HCT116 (cell line): Measurements from ENCODE around the gene VTI1A. TPM values are rescaled to one million over a fixed set of nuclear protein-coding genes. Genes with fewer than 3 reads are reported as not detected.

ENCODE experiments used
- ATAC-seq: fragments of 200-7000 bp; cut with Tn5 transposase; 2 replicates; pipeline ENCODE4 v1.9.1; 2020; ENCODE audit warnings: mild to moderate bottlenecking, moderate library complexity
- BruUV-seq: library from RNA; stranded (reverse); fragments of 400-500 nt; replicated peaks from 2 replicates; lab custom pipeline; 2021; lab: Mats Ljungman, UMichigan
- CTCF ChIA-PET: fragments of 300-600 bp; sonication (Branson Sonifier 250); formaldehyde crosslinking; loops from one replicate; lab custom pipeline; 2021; ENCODE audit warnings: antibody characterized with exemption; lab: Charles Lee
- POLR2A ChIA-PET: fragments of 300-600, 350-600 bp; sonication (Branson Sonifier 250); formaldehyde crosslinking; loops from one replicate; lab custom pipeline; 2021; ENCODE audit warnings: antibody characterized with exemption; lab: Charles Lee
- RAD21 ChIA-PET, 2 experiments: fragments of 300-600 bp; sonication (Branson Sonifier 250); formaldehyde crosslinking; loops; one replicate each; lab custom pipeline; 2023; ENCODE audit warnings: low total read pairs in 2 of 2; ENCODE audit not compliant: uncharacterized antibody in 2 of 2, unreplicated experiment in 2 of 2, low non-redundant PET in 1 of 2; lab: Charles Lee
- DNase-seq: peaks from one replicate; pipeline ENCODE4 v3.0.0-alpha.2; 2010; ENCODE audit warnings: low read depth, low spot score
- H2AFZ ChIP-seq: fragments of 200-600 bp; shearing (Covaris generic), sonication (generic); 2 replicates; pipeline ENCODE4 v1.6.1; 2017; ENCODE audit warnings: low read depth, mixed run types, mixed read lengths, antibody characterized with exemption, low read length; ENCODE audit not compliant: poor library complexity, severe bottlenecking
- H3K27ac ChIP-seq: 2 replicates; pipeline ENCODE4 v1.5.1; 2012; ENCODE audit warnings: low read depth, low read length
- H3K27me3 ChIP-seq: fragments of 200-600 bp; sonication (generic); 2 replicates; pipeline ENCODE4 v1.6.1; 2016; ENCODE audit warnings: mixed run types, low read length, mixed read lengths; ENCODE audit not compliant: insufficient read depth
- H3K36me3 ChIP-seq, 2 experiments: fragments of 200-500 bp in 1 of 2; fragments of 200-600 bp in 1 of 2; sonication (Bioruptor generic) in 1 of 2; sonication (generic) in 1 of 2; 2 replicates each; pipeline versions ENCODE4 v1.5.1 to v1.6.1; 2014 to 2016; ENCODE audit warnings: low read length in 2 of 2, inconsistent platforms in 1 of 2, mixed read lengths in 1 of 2, mixed run types in 1 of 2; ENCODE audit not compliant: insufficient read depth in 2 of 2, control insufficient read depth in 1 of 2
- H3K4me1 ChIP-seq, 2 experiments: fragments of 200-600 bp in 1 of 2; sonication (generic) in 1 of 2; 2 replicates each; pipeline versions ENCODE4 v1.5.1 to v1.6.1; 2012 to 2017; ENCODE audit warnings: low read length in 2 of 2, inconsistent platforms in 1 of 2, mild to moderate bottlenecking in 1 of 2, mixed read lengths in 1 of 2, mixed run types in 1 of 2, moderate library complexity in 1 of 2; ENCODE audit not compliant: insufficient read depth in 2 of 2, control insufficient read depth in 1 of 2
- H3K4me2 ChIP-seq: fragments of 200-600 bp; sonication (generic); 2 replicates; pipeline ENCODE4 v1.6.1; 2017; ENCODE audit warnings: mixed run types, low read length, mixed read lengths
- H3K4me3 ChIP-seq, 2 experiments: fragments of 200-600 bp in 1 of 2; sonication (generic) in 1 of 2; replicated peaks in 1 of 2; 2 replicates each; pipeline ENCODE4 v1.5.1; 2011 to 2016; ENCODE audit warnings: low read length in 2 of 2, control low read depth in 1 of 2, low read depth in 1 of 2, mild to moderate bottlenecking in 1 of 2, mixed read lengths in 1 of 2, mixed run types in 1 of 2
- H3K79me2 ChIP-seq: fragments of 200-600 bp; sonication (generic); 2 replicates; pipeline ENCODE4 v1.6.1; 2017; ENCODE audit warnings: mild to moderate bottlenecking, mixed run types, low read length, moderate library complexity, mixed read lengths; ENCODE audit not compliant: insufficient read depth
- H3K9ac ChIP-seq: fragments of 200-600 bp; sonication (generic); 2 replicates; pipeline ENCODE4 v1.6.1; 2016; ENCODE audit warnings: low read length, mixed read lengths
- H3K9me2 ChIP-seq: fragments of 200-600 bp; sonication (generic), shearing (Covaris generic); 2 replicates; pipeline ENCODE4 v1.6.1; 2017; ENCODE audit warnings: mixed run types, mild to moderate bottlenecking, moderate library complexity; ENCODE audit not compliant: insufficient read depth
- H3K9me3 ChIP-seq, 2 experiments: fragments of 200-500 bp in 1 of 2; fragments of 200-600 bp in 1 of 2; sonication (Bioruptor generic) in 1 of 2; sonication (generic) in 1 of 2; 2 replicates each; pipeline ENCODE4 v1.6.1; 2014 to 2017; ENCODE audit warnings: low read length in 2 of 2, mixed read lengths in 2 of 2, inconsistent platforms in 1 of 2, low read depth in 1 of 2, mild to moderate bottlenecking in 1 of 2, mixed run types in 1 of 2, moderate library complexity in 1 of 2; ENCODE audit not compliant: control insufficient read depth in 1 of 2, insufficient read depth in 1 of 2
- H4K20me1 ChIP-seq: fragments of 200-600 bp; sonication (generic), shearing (Covaris generic); 2 replicates; pipeline ENCODE4 v1.6.1; 2017; ENCODE audit warnings: mixed run types, mild to moderate bottlenecking, moderate library complexity; ENCODE audit not compliant: insufficient read depth
- ATF3 ChIP-seq: IDR thresholded peaks from 2 replicates; pipeline ENCODE4 v1.6.1; 2012
- CBX3 ChIP-seq: IDR thresholded peaks from 2 replicates; pipeline ENCODE4 v1.6.1; 2012; ENCODE audit warnings: low read depth
- EGR1 ChIP-seq: IDR thresholded peaks from 2 replicates; pipeline ENCODE4 v1.6.1; 2012; ENCODE audit warnings: low read depth
- ELF1 ChIP-seq: IDR thresholded peaks from 2 replicates; pipeline ENCODE4 v1.6.1; 2012; ENCODE audit warnings: low read depth, borderline replicate concordance
- EZH2phosphoT487 ChIP-seq: fragments of 200-600 bp; IDR thresholded peaks from 2 replicates; pipeline ENCODE4 v1.6.1; 2018; ENCODE audit warnings: antibody characterized with exemption, borderline replicate concordance
- FOSL1 ChIP-seq: IDR thresholded peaks from 2 replicates; pipeline ENCODE4 v1.6.1; 2012; ENCODE audit warnings: low read depth
- POLR2A ChIP-seq: IDR thresholded peaks from 2 replicates; pipeline ENCODE4 v1.7.0; 2011; ENCODE audit warnings: borderline replicate concordance; ENCODE audit not compliant: insufficient read depth, insufficient read length; ENCODE audit errors: extremely low read depth
- RAD21 ChIP-seq: IDR thresholded peaks from 2 replicates; pipeline ENCODE4 v1.6.1; 2012; ENCODE audit warnings: low read depth, mild to moderate bottlenecking
- REST ChIP-seq: IDR thresholded peaks from 2 replicates; pipeline ENCODE4 v1.6.1; 2012; ENCODE audit warnings: low read depth
- SIN3A ChIP-seq: IDR thresholded peaks from 2 replicates; pipeline ENCODE4 v1.6.1; 2012; ENCODE audit warnings: low read depth
- SP1 ChIP-seq: IDR thresholded peaks from 2 replicates; pipeline ENCODE4 v1.6.1; 2012; ENCODE audit warnings: low read depth
- SRF ChIP-seq: IDR thresholded peaks from 2 replicates; pipeline ENCODE4 v1.6.1; 2012; ENCODE audit warnings: low read depth
- TCF7L2 ChIP-seq: IDR thresholded peaks from 2 replicates; pipeline ENCODE4 v1.7.0; 2011; ENCODE audit warnings: borderline replicate concordance, inconsistent platforms; ENCODE audit not compliant: insufficient read depth, insufficient read length; ENCODE audit errors: extremely low read depth
- YY1 ChIP-seq: IDR thresholded peaks from 2 replicates; pipeline ENCODE4 v1.6.1; 2011; ENCODE audit warnings: low read length, low read depth, moderate library complexity, mild to moderate bottlenecking; ENCODE audit not compliant: insufficient replicate concordance; ENCODE audit errors: extremely low read depth
- ZBTB33 ChIP-seq: IDR thresholded peaks from 2 replicates; pipeline ENCODE4 v1.6.1; 2011; ENCODE audit warnings: mild to moderate bottlenecking, low read length, moderate library complexity; ENCODE audit not compliant: insufficient replicate concordance; ENCODE audit errors: extremely low read depth
- ZFX ChIP-seq: fragments of 450-650 bp; IDR thresholded peaks from 2 replicates; pipeline ENCODE4 v1.6.1; 2017
- ZNF274 ChIP-seq: fragments of 200-500 bp; sonication (Bioruptor generic); IDR thresholded peaks from 2 replicates; pipeline ENCODE4 v1.6.1; 2014; ENCODE audit warnings: mild to moderate bottlenecking, low read depth, low read length, inconsistent platforms
- intact Hi-C: fragments of 100-400 bp; cut with micrococcal nuclease; formaldehyde crosslinking; loops from 2 replicates; pipeline ENCODE4 v1.10.0; 2022
- total RNA-seq: library from RNA; stranded (reverse); gene quantifications from one replicate; pipeline ENCODE4 v1.2.1, GENCODE V29; 2021; ENCODE audit not compliant: unreplicated experiment

Gene VTI1A
- total RNA-seq, 1 experiment from 2014 or later, result 80.7 TPM

- TF ChIP-seq CBX3 (no peak), POLR2A (no peak), SRF (no peak)
Observed at GRCh38 chr10:112759496-112759895, 312.5 kb downstream of the VTI1A start (continued).

GRCh38 chr10:112761256-112761655 is 314.2 kb downstream of the VTI1A start:
- DNase-seq (no peak), ATAC-seq (no peak)
- no peak overlapping the region for H3K27ac ChIP-seq
- ChIA-PET RAD21 (no interaction called here), POLR2A (no interaction called here), CTCF (no interaction called here)
- TF ChIP-seq EZH2phosphoT487, result no peak
- no peak for TF ChIP-seq REST
- no peak for TF ChIP-seq SP1
- no peak for TF ChIP-seq ATF3
- no peak for TF ChIP-seq ZBTB33
- TF ChIP-seq CBX3, result no peak
- TF ChIP-seq SIN3A, result no peak
- TF ChIP-seq ZNF274, result no peak
- no peak for TF ChIP-seq EGR1
- no peak for TF ChIP-seq ELF1
- no peak for TF ChIP-seq FOSL1
- no peak for TF ChIP-seq RAD21
- TF ChIP-seq ZFX, result no peak
- no peak for TF ChIP-seq TCF7L2
- no peak for TF ChIP-seq YY1
- no peak overlapping the region for H2AFZ ChIP-seq
- no peak overlapping the region for H3K4me3 ChIP-seq
- H3K9me2 ChIP-seq, result no peaks in the 10 kb centered on the region
- no peaks in the 10 kb centered on the region for H3K79me2 ChIP-seq
- H3K27me3 ChIP-seq, result no peaks in the 10 kb centered on the region
- H3K9me3 ChIP-seq, result no peaks in the 10 kb centered on the region
- BruUV-seq, result no TSS peak
- peaks cover 0 to 5% of the 10 kb centered on the region in 2 experiments; a peak in 1 of 4 replicates for H3K36me3 ChIP-seq
- intact Hi-C loops, result no loop called here
- H3K4me2 ChIP-seq, result no peak overlapping the region
- H4K20me1 ChIP-seq, result 0 out of 2 replicates have a peak, but pooled peaks cover 3% of the 10 kb centered on the region
- peaks cover 7 to 8% of the 10 kb centered on the region in 2 experiments; a peak in 3 of 4 replicates for H3K4me1 ChIP-seq
- H3K9ac ChIP-seq, result no peak overlapping the region
